Activated CD4-positive, CD25-positive, alpha-beta regulatory T cell (primary cell): Measurements from ENCODE around the gene RPA3.
A peak's percentile ranks its signal among the peaks of the same experiment; 100 is the strongest.

Experiments used
- DNase-seq, 4 experiments: peaks; one replicate each; lab custom pipeline; 2025; lab: John Stamatoyannopoulos, UW

The RPA3 gene

DNA sequence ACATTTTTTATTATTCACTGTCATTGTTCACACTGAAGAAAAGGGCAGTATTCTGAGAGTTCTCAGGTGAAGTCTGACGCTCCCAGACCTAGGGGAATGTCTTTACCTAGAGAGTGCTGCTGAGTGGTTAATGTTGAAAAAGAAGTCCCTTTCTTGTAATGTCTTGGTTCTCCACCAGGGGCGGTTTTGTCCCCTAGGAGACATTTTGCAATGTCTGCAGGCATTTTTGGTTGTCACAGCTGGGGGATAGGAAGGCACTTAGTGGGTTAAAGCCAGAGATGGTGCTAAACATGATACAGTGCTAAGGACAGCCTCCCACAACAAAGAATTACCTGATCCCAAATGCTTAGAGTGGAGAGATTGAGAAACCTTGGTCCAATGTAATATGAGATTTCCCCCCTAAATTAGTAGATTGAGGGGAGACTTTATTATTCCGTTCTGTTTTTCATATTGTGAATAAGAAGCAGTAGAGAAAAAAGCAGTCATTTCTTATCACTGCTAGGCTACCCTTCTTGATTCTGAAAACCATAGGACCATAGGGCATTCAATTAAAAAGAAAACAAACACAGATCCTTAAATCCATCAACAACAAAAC lies 64.7 kb downstream of the RPA3 start:
- no peak for DNase-seq

DNA sequence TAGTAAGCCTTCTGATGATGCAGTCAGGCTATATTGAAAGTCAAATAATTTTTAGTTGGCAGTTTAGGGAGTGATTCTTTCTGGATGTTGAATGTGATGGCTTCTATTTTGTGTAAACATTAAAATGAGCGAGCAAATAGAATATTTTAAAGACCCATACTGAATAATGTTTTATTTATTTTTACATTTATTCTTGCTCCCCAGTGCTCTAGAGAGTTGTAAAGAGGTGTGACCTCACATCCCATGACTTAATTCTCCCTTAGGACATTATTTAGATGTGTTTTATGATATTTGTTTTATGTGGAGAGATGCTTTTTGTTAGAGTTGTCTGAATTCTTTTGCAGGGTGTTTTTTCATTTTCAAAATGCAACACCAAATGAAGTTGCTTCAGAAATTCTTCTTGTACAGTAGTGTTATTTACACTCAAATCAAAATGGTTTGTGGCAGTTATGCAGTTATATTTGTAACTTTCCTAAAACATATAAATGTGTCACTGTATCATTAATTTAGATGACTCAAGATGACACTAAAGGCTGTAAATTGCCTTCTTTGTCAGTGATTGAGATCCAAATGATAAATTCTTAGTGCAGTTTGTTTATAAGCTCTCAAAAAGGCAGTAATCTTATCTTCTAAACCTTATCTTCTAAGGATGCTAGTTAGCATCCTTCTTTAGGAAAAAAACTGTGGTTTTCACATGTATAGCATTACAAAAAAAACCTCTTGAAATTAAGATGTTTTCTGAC lies 65.4 kb downstream of the RPA3 start:
- DNase-seq: no peak

DNA sequence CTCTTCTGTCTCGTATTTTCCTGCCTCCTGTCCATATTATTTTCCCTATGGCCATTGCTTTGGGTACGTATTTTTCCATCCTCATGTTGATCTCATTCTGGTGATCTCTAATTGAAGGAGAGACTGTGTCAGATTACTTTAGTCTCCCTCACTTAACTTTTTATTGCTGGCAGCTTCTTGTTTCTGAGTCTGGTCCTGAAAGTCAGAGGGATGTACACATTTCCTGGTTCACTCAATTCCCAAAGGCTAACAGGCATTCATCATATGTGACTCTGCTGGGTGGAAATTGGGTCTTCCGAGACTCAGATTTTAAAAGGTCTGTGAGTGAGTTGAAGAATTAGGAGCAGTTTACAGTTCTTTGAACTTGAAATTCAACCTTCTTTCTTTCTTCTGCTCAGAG lies 66.9 kb downstream of the RPA3 start:
- no peak for DNase-seq

DNA sequence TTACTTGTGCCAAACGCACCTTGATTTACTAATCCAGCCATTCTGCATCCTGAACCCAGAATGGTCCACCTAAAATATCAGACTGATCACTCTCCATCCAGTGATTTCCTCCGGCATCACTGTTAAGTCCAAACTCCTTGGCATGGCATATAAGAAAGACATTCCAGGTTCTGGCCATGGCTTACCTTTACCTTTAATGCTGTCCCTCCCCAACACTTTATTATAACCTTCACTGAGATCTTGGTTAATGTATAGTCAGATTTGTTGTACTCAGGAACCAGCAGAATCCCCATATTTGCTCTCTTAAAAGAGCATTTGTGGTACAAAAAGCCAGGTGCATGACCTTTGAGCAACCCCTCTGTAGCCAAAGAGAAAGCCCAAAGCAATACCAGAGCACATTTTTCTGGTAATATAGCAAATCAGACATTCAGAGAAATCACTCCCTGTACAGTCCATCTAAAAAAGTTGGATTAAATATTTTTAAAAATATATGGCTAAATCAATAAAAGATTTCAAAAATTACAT lies 67.7 kb downstream of the RPA3 start:
- no peak for DNase-seq

DNA sequence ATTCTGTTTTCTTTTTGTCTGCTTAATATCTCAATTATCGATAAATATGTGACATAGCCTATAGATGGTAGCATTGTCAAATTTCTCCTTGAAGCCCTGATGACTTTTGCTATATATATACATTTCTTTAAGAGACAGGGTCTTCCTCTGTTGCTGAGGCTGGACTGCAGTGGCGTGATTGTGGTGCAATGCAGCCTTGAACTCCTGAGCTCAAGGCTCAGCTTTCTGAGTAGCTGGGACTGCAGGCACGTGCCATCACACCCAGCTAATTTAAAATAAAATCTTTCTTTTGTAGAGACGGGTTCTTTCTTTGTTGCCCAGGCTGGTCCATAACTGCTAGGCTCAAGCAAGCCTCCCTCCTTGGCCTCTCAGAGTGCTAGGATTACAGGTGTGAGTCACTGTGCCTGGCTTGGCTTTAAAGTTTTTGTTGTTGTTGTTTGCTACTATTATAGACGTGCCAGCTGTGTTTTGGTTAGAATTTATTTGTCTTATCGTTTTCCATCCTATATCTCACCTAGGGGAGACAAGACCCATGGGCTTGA lies 70.8 kb downstream of the RPA3 start:
- no peak for DNase-seq

DNA sequence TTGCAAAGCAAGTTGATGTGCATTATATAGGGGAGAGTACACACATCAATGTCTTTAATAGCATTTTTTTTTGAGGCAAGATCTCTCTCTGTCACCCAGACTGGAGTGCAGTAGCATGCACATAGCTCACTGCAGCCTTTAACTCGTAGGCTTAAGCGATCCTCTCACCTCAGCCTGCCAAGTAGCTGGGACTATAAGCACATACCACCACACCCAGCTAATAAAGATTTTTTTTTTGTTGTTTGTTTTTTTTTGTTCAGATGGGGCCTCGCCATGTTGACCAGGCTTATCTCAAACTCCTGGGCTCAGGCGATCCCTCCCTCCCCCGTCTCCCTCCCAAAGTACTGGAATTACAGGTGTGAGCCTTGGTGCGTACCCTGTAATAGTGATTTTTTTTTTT lies 76.3 kb downstream of the RPA3 start:
- DNase-seq: no peak

DNA sequence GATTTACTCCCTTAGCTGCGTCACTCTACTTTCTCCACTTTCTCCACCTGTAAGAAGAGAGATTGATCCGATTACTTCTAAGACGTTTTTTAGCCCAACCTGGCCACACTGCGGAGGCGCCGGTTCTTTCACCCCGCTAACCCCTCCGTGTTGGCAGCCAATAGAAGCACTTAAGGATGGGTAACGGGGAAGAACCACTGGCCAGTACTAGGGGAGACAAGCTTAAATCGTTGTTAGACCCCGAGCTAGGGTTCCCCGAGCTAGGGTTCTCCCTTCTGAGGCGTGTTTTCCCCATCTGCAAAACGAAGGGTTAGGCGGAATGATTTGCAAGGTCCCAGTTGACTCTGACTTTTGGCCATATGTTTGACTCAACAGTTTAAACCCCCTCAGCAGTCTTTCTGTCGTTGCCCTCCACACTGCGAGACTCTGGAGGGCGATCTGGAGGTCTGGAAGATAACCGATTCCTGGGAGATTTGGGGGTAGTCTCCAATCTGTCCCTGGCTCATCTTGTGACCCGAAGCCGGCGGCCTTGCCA lies 77.2 kb downstream of the RPA3 start:
- DNase-seq: peak in 3 of 4 experiments; percentile 16 to 28 (median 18)

DNA sequence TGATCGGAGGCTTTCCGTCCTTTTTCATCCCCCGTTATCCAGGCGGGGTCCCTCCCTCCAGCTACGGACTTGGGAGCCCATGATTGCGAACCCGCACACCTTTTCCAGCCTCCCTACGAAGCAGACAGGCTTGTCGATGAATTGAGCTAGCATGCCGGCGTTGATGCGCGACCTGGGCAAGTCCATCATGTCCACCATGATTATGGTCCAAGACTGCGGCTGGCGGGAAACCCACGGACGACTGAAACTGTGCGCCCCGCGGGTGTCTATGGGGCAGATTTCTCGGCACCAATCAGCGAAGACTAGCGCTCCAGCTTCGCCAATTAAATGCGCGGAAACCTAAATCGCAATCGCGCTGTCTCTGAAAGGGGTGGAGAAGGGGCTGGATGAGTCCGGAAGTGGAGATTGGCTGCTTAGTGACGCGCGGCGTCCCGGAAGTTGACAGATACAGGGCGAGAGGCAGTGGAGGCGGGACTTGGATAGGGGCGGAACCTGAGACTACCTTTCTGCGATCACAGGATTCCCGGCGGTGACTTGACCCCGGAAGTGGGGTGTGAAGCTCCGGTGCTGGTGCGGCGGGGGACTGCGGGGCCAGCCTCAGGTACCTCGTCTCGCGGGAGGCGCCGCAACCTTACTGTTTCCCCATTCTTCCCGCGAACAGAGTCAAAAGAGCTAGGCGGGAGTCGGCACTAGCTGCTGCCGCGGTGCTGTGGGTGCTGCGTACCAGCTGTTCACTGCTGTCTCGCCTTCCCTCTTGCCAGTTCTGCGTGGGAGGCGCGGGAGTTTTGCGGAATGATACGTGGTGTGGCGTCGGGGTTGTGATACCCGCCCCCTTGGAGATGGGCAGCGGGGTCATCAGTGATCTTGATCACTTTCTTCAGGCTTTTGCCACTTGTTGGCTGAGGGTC lies 77.9 kb downstream of the RPA3 start, which contains the start of gene UMAD1:
Gene UMAD1, plus strand, starts transcription at position 532 of the 908 bp plus-strand sequence. CDS start 32,620 bp downstream, outside the sequence.
- peak; percentile 88 to 97 (median 93) for DNase-seq

DNA sequence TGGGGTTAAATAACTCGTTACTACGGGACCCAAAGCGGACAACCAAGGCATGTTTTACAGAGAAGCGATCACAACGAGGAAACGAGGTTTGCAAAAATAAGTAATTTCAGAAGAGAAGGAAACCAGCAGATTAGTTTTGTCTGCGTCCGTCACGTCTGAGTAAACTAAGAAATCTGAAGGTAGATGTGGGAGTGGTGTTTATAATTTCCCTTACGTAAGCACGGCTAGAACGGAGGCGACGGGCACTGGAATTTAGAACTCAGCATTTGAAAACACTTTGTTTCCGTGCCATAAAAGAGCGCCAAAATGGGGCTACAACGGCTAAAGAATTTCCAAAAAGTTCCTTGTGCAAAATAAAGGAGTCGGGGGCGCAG lies 78.6 kb downstream of the RPA3 start:
- DNase-seq: peak in 2 of 4 experiments; percentile 5 to 16

DNA sequence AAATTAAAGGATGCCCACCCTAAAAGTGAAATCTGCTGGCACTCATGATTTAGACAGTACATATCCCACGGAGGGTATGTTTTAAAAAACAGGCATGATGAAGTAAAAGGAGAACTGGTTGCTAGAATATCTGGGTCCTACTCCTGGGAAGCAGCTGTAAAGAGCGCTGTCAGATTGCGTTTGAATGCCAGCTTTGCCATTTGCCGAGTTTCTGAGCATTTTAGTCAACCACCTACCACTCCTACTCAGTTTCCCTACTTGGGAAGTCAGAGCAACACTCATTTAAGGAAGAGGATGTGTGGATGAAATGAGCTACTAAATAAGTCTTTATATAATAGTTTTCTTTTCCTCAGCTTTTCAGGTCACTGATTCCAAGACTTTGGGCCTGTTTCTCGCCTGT lies 79.0 kb downstream of the RPA3 start:
- no peak for DNase-seq

DNA sequence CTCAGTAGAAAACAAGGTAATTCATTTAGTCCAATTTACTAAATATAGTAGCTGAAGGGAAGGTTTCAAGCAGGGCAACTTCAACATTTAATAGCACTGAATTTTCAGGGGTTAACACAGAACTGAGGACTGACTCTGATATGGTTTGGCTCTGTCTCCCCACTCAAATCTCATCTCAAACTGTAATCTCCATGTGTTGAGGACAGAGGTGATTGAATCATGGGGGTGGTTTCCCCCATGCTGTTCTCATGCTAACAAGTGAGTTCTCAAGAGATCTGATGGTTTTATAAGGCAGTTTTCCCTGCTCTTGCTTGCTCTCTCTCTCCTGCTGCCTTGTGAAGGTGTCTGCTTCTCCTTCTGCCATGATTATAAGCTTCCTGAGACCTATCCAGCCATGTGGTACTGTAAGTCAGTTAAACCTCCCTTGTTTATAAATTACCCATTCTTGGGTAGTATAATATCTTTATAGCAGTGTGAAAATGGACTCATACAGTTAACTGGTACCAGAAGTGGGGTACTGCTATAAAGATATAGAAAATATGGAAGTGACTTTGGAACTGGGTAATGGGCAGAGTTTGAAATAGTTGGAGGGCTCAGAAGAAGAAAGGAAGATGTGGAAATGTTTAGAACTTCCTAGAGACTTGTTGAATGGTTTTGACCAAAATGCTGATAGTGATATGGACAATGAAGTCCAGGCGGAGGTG lies 87.6 kb downstream of the RPA3 start:
- DNase-seq: no peak

DNA sequence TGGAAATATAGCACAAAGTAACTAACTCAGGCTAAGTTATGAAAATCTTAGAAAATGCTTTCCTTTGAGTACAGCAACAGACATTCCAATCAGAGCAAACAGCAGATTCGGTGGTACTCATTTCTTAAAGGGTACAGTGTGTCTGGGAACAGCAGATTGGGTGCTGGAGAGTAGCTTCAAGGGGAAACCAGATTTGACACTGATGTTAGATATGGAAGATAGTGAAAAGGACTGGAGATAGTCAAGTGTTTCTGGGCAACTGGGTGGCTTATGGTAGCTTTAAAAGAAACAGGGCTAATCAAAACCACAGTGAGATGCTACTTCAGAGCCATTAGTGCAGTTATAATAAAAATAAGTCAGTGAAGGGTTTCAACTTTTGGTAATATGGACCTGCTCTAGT lies 89.9 kb downstream of the RPA3 start:
- DNase-seq: no peak

DNA sequence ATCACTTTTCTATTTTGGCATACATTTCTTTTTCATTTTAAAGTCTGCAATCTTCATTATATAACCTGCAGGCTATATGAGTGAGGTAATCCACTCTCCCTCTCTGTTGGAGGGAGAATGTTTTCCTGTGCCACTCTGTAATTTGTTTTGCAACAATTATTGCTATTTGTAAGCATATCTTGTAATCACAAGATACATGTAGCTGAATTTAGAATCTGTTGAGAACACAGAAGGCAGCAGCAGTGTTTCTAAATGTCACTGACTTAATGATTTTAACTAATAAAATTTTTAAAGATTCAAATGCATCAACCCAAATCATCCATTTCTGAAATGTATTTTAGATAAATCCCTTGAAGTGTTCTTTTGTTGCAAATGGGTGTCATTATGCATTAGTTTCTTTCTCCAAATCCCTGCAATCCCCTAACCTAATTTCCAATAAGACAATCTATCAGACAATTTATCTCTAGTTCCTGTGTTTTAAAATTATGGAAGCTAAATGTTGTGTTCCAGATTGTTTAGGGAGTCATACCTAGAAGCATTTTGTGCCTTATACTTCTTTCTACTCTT lies 97.7 kb downstream of the RPA3 start:
- no peak for DNase-seq

DNA sequence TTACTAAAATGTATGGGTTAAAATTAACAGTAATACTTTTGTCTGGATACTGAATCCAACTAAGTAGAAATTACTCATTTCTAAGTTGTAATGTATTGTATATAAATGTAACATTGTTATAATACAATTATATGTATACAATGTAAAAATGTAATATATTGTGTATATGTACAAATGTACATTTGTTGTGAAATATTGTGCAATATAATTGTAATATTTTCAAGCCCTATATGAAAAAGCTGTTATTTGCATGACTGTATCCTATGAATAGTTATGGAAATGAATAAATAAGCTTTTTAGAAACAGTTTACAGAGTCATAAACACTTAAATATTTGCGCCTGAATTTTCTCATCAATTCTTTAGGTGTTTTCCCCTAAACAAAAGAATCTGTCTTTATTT lies 98.2 kb downstream of the RPA3 start:
- DNase-seq: no peak

DNA sequence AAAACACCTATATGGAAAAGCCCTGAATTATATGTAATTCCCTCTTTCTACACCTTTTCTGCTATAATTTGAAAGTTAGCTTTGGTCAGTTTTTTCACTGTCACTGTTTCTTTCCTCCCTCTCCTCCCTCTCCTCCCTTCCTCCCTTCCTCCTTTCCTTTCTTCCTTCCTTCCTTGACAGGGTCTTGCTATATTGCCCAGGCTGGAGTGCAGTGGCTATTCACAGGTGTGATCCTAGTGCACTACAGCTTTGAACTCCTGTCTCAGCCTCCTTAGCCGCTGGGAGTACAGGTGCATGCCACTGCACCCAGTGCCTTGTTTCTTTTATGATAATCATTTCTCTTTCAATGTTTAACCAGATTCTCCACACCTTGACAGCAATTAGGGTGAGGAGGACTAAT lies 100.0 kb downstream of the RPA3 start:
- no peak for DNase-seq

DNA sequence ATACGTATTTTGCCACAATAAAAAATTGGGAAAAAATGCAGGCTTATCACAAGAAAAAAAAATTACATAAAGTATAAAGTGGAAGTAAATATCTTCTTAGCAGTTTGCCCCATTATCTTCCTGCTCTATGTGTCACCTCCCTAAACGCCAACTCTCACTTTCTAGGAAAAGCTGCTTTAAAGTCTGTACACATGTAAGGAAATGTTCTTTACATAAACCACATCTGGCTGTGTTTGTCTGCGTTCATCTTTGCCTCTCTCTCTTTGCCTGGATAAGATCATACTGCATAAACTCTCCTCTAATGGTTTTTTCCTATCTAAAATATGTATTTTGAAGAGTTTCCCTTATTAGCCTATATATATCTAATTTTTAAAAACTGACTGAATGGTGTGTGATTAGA lies 100.9 kb downstream of the RPA3 start:
- no peak for DNase-seq

DNA sequence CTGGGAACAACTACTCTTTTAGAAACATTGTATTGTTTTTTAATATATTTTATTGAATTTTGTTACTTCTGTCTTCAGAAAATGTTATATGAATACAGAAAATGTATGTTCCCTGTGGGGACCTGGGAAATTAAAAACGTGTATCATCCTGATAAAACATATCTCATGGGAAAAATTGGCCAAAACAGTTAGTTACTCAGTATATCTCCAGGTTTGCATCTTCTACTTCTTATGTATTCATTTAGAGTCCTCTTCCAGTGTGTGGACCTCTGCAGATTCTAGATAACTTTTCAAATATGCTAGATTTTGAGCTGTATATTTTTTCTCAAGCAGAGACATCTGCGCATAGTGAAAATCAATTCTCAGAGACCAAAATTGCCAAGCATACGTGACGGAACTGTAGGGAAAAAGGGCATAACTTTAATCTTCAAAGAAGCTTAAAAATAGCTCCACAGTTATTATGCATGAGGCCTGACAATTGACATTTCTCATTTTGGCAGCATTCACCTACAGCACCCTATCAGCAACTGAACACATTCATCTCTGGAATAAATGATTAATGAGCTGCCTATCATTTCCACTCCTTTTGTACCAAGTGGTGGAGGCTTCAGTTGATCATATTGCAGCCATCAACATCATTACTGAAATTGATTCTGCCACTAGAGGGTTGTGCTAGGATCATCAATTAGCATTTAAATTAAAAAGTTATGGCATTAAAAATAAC lies 104.2 kb downstream of the RPA3 start:
- DNase-seq: no peak

DNA sequence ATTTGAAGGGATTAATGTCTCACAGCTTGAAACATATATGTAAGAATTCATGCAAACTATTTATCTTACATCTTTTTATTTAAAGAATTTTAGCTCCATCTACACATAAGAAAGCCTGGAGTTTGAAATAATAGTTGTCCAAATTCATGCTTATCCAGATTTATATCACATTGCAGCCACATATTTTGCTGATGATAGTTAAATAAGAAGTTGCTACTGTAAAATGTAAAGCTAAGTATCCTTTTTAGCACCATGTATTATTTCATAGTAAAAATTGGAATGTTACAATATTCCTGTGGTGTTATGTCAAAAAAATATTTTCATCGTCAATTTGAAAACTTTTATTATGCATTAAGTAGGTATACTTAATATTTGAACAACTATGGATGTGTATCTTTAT lies 105.2 kb downstream of the RPA3 start:
- DNase-seq: no peak

DNA sequence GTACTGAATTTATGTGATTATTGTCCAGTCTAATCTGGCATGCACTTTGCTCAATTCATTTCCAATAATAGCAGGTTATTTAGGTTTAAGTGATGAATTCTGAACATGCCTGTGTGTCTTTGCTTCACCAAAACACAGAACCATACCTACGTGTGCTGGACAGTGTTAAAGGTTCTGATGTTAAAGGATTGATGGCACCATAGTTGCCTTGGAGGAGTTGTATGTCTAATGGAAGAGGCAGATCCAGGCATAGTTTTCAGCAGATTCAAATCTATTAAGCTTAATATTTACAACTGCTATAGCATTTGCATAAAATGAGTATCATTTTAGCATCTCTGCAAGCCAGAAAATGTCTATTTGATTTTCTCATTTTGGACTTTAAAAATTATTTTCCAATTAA lies 105.9 kb downstream of the RPA3 start:
- DNase-seq: no peak

DNA sequence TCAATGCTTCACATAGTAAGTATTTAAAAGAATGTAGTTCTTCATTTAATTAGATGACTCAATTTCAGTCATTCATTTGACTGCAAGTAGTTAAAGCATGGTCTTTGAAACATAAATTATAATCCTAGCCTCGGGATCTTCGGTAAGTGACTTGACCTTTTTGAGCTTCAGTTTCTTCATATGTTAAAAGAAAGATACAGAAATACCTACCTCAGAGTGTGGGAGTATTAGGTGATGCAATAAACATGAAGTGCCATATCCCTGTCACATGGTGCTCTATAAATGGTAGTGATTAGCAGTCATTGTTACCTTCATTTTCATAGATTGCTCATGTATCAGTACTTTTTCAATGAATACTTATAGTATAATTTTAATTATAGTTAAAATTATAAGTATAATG lies 109.1 kb downstream of the RPA3 start:
- DNase-seq: no peak
